Endothelial cell of umbilical vein (primary cell): Measurements from ENCODE around the gene RHEX. TPM values are rescaled to one million over a fixed set of nuclear protein-coding genes. Genes with fewer than 3 reads are reported as not detected.

Experiments used
- BruUV-seq: library from RNA; stranded (reverse); fragments of 400-500 nt; replicated peaks from 2 replicates; lab custom pipeline; 2021; lab: Mats Ljungman, UMichigan
- CTCF ChIA-PET: fragments of 300-600, 350-600 bp; sonication (Branson Sonifier 250); formaldehyde crosslinking; loops from one replicate; lab custom pipeline; 2021; ENCODE audit warnings: antibody characterized with exemption, inconsistent platforms; lab: Charles Lee
- POLR2A ChIA-PET: fragments of 300-600, 350-600 bp; sonication (Branson Sonifier 250); formaldehyde crosslinking; loops from one replicate; lab custom pipeline; 2021; ENCODE audit warnings: antibody characterized with exemption, inconsistent platforms; lab: Charles Lee
- DNase-seq: peaks from one replicate; pipeline ENCODE4 v3.0.0-alpha.2; 2011; ENCODE audit warnings: low read depth, low spot score
- FAIRE-seq: peaks from 2 replicates; lab custom pipeline; 2011; peaks lifted over from hg19 to GRCh38; lab: Jason Lieb, UNC
- H2AFZ ChIP-seq: 2 replicates; pipeline ENCODE4 v1.6.0; 2012; ENCODE audit warnings: low read depth, low read length, control low read depth, inconsistent platforms
- H3K27ac ChIP-seq: 2 replicates; pipeline ENCODE4 v1.5.1; 2011; ENCODE audit warnings: low read depth, mild to moderate bottlenecking, control low read depth, low read length, moderate library complexity; ENCODE audit not compliant: insufficient read depth
- H3K27me3 ChIP-seq, 2 experiments: 2 replicates each; pipeline versions ENCODE4 v1.6.0 to v1.6.1; 2011; ENCODE audit warnings: low read length in 2 of 2, mixed read lengths in 1 of 2; ENCODE audit not compliant: control insufficient read depth in 2 of 2, insufficient read depth in 2 of 2
- H3K36me3 ChIP-seq, 2 experiments: 2 replicates in 1 of 2; 3 replicates in 1 of 2; pipeline ENCODE4 v1.5.1; 2011; ENCODE audit warnings: low read length in 2 of 2, mild to moderate bottlenecking in 1 of 2, moderate library complexity in 1 of 2; ENCODE audit not compliant: control insufficient read depth in 2 of 2, insufficient read depth in 2 of 2; ENCODE audit errors: extremely low read depth in 1 of 2
- H3K4me1 ChIP-seq: 3 replicates; pipeline ENCODE4 v1.5.1; 2011; ENCODE audit warnings: mild to moderate bottlenecking, low read length; ENCODE audit not compliant: control insufficient read depth, insufficient read depth; ENCODE audit errors: extremely low read depth
- H3K4me2 ChIP-seq: 2 replicates; pipeline ENCODE4 v1.6.1; 2011; ENCODE audit warnings: low read length, control low read depth, mixed read lengths; ENCODE audit not compliant: insufficient read depth
- H3K4me3 ChIP-seq, 3 experiments: fragments of 200-600 bp in 1 of 3; sonication (generic), shearing (Covaris generic) in 1 of 3; replicated peaks in 1 of 3; 2 replicates each; pipeline ENCODE4 v1.5.1; 2011 to 2016; ENCODE audit warnings: control low read depth in 3 of 3, low read length in 3 of 3, mild to moderate bottlenecking in 2 of 3, inconsistent platforms in 1 of 3, low read depth in 1 of 3, moderate library complexity in 1 of 3; ENCODE audit not compliant: insufficient read depth in 1 of 3
- H3K79me2 ChIP-seq: 2 replicates; pipeline ENCODE4 v1.6.0; 2012; ENCODE audit warnings: low read length, inconsistent platforms; ENCODE audit not compliant: control insufficient read depth, insufficient read depth
- H3K9ac ChIP-seq: replicated peaks from 2 replicates; pipeline ENCODE3; 2011; ENCODE audit warnings: low read length, control low read depth; ENCODE audit not compliant: insufficient read depth; ENCODE audit errors: extremely low read depth
- H3K9me1 ChIP-seq: replicated peaks from 3 replicates; pipeline ENCODE4 v1.6.0; 2011; ENCODE audit warnings: mild to moderate bottlenecking, low read length; ENCODE audit not compliant: control insufficient read depth, insufficient read depth; ENCODE audit errors: extremely low read depth
- H3K9me3 ChIP-seq: replicated peaks from 2 replicates; pipeline ENCODE4 v1.5.1; 2012; ENCODE audit warnings: low read length, inconsistent platforms; ENCODE audit not compliant: control insufficient read depth, insufficient read depth
- H4K20me1 ChIP-seq: replicated peaks from 2 replicates; pipeline ENCODE3; 2011; ENCODE audit warnings: mild to moderate bottlenecking, low read length; ENCODE audit not compliant: control insufficient read depth, insufficient read depth; ENCODE audit errors: extremely low read depth
- CTCF ChIP-seq, 2 donors: IDR thresholded peaks; 1 replicate in 1 of 2; 2 replicates in 1 of 2; pipeline ENCODE4 v1.5.1; 2011; ENCODE audit warnings: low read length in 2 of 2, mild to moderate bottlenecking in 2 of 2, moderate library complexity in 2 of 2, control low read depth in 1 of 2, inconsistent platforms in 1 of 2, low read depth in 1 of 2; ENCODE audit not compliant: insufficient read depth in 1 of 2; ENCODE audit errors: extremely low read depth in 1 of 2
- EZH2 ChIP-seq: IDR thresholded peaks from 2 replicates; pipeline ENCODE4 v1.6.1; 2012; ENCODE audit warnings: borderline replicate concordance, low read depth, mild to moderate bottlenecking, moderate library complexity, low read length, inconsistent platforms; ENCODE audit not compliant: severe bottlenecking
- FOS ChIP-seq: IDR thresholded peaks from 2 replicates; pipeline ENCODE4 v1.6.1; 2011; ENCODE audit warnings: mild to moderate bottlenecking, low read length, moderate library complexity, borderline replicate concordance; ENCODE audit not compliant: insufficient read depth
- GATA2 ChIP-seq: IDR thresholded peaks from 2 replicates; pipeline ENCODE4 v1.7.0; 2011; ENCODE audit warnings: low read depth, mild to moderate bottlenecking, moderate library complexity, mixed read lengths, low read length; ENCODE audit not compliant: insufficient read length, insufficient read depth
- JUN ChIP-seq: IDR thresholded peaks from 2 replicates; pipeline ENCODE4 v1.6.1; 2011; ENCODE audit warnings: borderline replicate concordance, low read depth; ENCODE audit not compliant: insufficient read length, insufficient read depth
- MYC ChIP-seq: IDR thresholded peaks from one replicate; pipeline ENCODE4 v1.6.1; 2011; ENCODE audit warnings: mild to moderate bottlenecking, low read depth, low read length
- POLR2A ChIP-seq: IDR thresholded peaks from 2 replicates; pipeline ENCODE4 v1.6.1; 2012; ENCODE audit warnings: low read depth, mild to moderate bottlenecking, control low read depth, low read length
- POLR2AphosphoS5 ChIP-seq: IDR thresholded peaks from 2 replicates; pipeline ENCODE4 v1.6.1; 2012; ENCODE audit warnings: low read depth, mild to moderate bottlenecking, control low read depth, low read length, moderate library complexity; ENCODE audit not compliant: insufficient read depth
- dilution Hi-C: fragments of 300-500 bp; cut with MboI; formaldehyde crosslinking; loops from one replicate; pipeline ENCODE4 v1.15.0; 2019; ENCODE audit warnings: low sequenced_read_pairs; ENCODE audit not compliant: extremely low pct_ligation_motif_present
- intact Hi-C: fragments of 100-400 bp; cut with micrococcal nuclease; formaldehyde crosslinking; loops from one replicate; pipeline ENCODE4 v1.10.0; 2022
- polyA plus RNA-seq, 4 experiments: library from polyadenylated mRNA; depleted of rRNA in 3 of 4; stranded (reverse) in 3 of 4; unstranded in 1 of 4; fragments of >200 nt; gene quantifications; 2 replicates each; pipeline versions ENCODE4 v1.2.1 to v1.2.3, GENCODE V29; 2011 to 2012; ENCODE audit warnings: missing spikeins in 1 of 4
- total RNA-seq: library from RNA; stranded (reverse); gene quantifications from 2 replicates; pipeline ENCODE4 v1.2.3, GENCODE V29; 2021
- TF ChIP-seq, protein P1 (sequence below): IDR thresholded peaks from 2 replicates; pipeline ENCODE4 v1.6.1; 2011; ENCODE audit not compliant: insufficient read depth, insufficient read length

Gene RHEX
- total and polyA plus RNA-seq, 2 donors (not counting 3 experiments of a cell fraction or from before 2014, with no cell fraction given): not detected

GRCh38 chr1:206120406-206120805, 67.4 kb downstream of the RHEX start:
- Histone ChIP-seq H3K4me1 (peaks cover 4% of the 10 kb centered on the region), H3K9me1 (no peaks in the 10 kb centered on the region), H3K79me2 (no peaks in the 10 kb centered on the region), H2AFZ (no peak overlapping the region), H3K36me3 (no peaks in the 10 kb centered on the region), H3K9ac (no peak overlapping the region), H3K9me3 (no peaks in the 10 kb centered on the region), H3K4me3 (no peak overlapping the region), H4K20me1 (no peaks in the 10 kb centered on the region), H3K27ac (no peak overlapping the region), H3K4me2 (no peak overlapping the region), H3K27me3 (peaks cover 15 to 45% of the 10 kb centered on the region in 2 experiments)
- no TSS peak for BruUV-seq
- ChIA-PET POLR2A (no interaction called here), CTCF (interaction anchor here (1.6 to 2.9 kb wide), 2 partner anchors 14 to 90 kb away, joined by 4 to 10 read pairs; no protein-coding TSS in a partner anchor)
- dilution Hi-C loops (loop anchor here (25.0 kb wide), 1 partner anchor 133 kb away; no protein-coding TSS in a partner anchor), intact Hi-C loops (no loop called here)
- FAIRE-seq: no peak
- TF ChIP-seq EZH2: no peak
- no peak for TF ChIP-seq POLR2A
- TF ChIP-seq POLR2AphosphoS5: no peak
- TF ChIP-seq, protein P1, sequence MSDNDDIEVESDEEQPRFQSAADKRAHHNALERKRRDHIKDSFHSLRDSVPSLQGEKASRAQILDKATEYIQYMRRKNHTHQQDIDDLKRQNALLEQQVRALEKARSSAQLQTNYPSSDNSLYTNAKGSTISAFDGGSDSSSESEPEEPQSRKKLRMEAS: no peak
- no peak for TF ChIP-seq MYC
- TF ChIP-seq GATA2: no peak
- TF ChIP-seq JUN: no peak
- TF ChIP-seq CTCF (IDR thresholded peaks at IDR 0.05; ENCODE audit: extremely low read depth in 1 of 2, insufficient read depth in 1 of 2, low read depth in 1 of 2, low read length in 2 of 2): no peak
- TF ChIP-seq FOS: no peak
- DNase-seq: no peak
